Stimulated activated CD4-positive, alpha-beta T cell treated with anti-CD3 and anti-CD28 coated beads, Interleukin-1b, Interleukin-23, amount 100 ng/mL, for 1 hour (primary cell): ENCODE measurements around the gene RPL10.

Experiments used
- DNase-seq, 2 donors: peaks; one replicate each; pipeline ENCODE4 v3.0.0-alpha.2; 2020; ENCODE audit warnings: low read depth in 2 of 2

RPL10 gene

DNA sequence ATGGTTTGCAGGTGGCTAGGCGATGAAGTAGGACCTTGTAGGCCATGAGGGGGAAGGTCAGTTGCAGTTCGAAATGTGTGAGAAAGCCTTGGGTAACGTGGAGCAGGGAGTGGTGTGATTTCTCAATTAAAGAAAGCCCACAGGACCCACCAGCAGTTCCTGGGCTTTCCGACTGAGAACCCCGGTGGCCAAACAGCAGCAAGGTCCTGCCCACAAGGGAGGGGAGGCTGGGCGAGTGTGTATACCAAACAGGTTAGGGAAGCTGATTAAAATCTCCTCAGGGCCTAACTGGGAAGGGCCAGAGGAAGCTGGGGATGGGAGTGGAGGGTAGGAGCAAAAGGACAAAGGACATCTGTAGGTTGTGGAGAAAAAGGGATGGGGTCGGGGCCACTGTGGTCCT, 32.7 kb downstream of the RPL10 start:
- DNase-seq = no peak

DNA sequence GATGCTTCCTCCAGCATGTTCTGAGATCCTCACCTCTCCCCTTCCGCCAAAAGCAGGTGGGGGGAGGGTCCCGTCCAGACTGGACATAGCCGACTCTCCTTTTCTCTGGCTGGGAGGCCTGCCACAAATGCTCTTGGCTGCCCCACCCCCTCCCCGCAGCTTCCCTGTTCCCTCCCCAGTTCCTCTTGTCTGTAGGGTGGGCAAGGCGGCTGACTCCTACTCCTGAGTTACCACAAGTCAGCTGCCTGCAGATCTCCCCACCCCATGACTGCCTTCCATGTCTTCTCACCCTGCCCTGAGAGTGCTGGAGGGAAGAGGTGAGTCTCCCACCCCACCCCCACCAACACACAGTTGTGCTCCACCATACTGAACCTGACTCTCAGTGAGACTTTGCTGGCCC, 33.2 kb downstream of the RPL10 start:
- DNase-seq = no peak

DNA sequence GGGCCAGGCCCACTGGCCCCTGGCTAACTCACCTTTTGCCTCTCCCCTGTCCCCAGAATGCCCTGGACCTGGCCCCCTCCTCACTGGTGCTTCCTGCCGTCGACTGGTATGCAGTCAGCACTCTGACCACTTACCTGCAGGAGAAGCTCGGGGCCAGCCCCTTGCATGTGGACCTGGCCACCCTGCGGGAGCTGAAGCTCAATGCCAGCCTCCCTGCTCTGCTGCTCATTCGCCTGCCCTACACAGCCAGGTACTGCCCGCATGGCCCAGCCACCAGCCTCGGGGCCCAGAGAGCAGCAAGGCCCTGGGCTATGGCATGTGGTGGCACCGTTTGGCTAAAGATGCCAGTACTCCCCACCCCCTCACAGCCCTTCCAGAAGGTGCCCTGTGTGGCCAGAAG, 34.0 kb downstream of the RPL10 start:
- DNase-seq = no peak

DNA sequence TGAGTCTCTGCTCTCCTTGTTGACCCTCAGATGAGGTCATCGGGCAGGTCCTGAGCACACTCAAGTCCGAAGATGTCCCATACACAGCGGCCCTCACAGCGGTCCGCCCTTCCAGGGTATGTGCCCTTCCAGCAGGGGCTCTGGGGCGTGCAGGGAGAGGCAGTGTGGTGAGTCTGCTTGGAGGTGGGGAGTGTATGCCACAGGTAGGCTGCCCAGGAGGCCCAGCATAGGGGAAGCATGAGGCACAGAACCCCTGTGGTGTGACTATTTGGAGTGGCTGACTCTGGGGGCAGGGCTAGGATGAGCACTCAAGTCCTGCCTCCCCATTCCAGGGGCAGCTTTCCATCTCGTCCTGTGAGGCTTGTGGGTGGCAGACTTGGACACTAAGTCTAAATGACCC, 35.4 kb downstream of the RPL10 start:
- DNase-seq = no peak

DNA sequence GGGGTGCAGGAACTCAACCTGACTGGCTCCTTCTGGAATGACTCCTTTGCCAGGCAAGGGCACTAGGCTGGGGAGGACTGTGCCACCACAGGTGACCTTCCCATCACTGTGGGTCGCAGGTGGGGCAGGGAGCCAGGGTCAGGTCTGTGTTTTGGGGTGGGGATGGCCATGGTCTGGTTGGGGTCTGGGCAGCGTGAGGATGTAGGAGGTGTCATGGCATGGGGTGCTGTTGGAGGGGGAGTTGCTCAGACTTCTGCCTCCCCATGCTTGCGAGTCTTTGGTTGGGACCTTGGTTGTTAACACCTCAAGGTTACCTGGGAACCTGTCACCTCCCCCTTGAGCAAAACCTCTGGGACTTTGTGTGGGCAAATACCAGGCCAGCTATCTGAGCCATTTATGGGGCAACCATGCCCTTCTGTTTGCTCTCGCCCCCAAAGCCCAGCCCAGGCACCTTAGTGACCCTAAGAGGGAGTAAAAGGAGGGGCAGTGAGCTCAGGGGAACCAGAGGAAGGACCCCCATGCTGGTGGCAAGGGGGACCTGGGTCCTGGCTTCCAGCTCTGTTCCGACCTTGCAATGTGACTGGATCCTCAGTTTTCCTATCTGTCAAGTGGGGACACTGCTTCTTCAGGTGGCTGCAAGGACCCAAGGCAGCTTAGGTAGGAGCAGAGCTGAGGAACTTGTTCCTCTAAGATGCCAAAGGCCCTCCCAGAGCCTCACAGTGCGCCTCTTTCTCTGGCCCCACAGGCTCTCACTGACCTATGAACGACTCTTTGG, 36.4 kb downstream of the RPL10 start:
- DNase-seq = no peak

DNA sequence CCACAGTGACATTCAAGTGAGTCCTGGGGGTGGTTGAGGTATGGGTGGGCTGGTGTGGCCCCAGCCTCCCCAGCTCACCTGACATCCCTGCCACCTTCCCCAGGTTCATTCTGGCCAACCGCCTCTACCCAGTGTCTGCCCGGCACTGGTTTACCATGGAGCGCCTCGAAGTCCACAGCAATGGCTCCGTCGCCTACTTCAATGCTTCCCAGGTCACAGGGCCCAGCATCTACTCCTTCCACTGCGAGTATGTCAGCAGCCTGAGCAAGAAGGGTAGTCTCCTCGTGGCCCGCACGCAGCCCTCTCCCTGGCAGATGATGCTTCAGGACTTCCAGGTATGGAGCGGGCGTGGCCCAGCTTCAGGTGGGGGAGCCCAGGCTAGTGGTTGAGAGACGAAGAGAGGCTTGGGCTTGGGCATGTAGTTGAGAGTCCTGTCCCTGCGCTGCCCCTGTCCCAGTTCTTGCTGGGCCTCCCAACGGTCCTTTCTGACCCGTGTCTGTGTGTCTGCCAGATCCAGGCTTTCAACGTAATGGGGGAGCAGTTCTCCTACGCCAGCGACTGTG, 37.1 kb downstream of the RPL10 start:
- DNase-seq = no peak

DNA sequence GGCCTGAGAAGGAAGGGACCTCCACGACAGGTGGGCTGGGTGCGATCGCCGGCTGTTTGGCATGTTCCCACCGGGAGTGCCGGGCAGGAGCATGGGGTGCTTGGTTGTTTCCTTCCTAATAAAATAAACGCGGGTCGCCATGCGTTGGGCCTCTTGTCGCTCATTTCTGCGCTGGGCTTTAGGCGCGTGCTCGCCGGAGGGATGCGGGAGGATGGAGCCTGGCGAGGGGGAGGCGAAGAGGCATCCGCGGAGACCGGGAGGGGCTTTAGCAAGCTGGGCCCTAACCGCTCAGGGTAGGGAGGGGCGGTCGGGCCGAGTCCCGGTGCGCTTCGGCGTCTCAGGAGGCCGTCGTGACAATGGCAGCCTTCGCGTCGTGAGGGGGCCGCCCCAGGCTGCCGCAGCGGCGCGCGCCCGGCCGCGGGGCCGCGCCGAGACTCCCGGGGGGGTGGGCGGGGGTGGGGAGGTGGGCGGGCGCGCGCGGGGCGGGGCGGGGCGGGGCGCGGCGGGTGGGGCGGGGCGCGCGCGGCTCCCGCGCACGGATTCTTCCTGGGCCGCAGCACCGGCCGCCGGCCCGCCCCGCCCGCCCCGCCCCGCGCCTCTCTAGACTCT, 38.3 kb downstream of the RPL10 start:
- no peak for DNase-seq

DNA sequence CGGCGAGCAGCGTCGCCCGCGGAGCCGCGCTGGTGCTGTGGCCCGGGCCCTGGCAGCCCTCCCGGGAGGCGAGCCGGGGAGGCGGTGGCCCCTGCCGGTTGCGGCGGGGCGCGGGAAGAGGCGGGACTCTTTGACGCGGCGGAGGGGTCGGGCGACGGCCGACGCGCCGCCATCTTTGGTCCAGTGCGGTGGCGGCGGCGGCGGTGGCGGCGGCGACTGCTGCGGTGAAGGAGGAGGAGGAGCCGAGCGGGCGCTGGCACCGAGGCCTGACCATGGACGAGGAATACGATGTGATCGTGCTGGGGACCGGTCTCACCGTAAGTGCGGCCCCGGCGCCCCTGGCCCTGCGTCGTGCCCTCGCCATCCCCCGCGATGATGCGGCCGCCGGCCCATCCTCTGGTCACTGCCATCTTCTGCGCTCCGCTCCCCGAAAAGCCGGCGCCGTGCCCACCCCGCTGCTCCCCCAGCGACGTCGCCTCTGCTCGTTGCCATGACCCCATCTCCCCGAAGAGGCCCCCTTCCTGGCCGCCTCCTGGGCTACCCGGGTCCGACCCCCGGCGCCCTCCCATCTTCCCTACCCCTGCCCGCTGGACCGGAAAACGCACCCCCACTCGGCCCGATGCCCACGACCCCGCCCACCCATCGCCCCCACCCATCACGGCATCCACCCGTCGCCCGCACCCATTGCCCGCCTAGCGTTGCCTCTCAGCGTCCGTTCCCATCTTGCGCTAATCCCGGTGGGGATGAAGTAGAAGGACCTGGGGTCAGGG, 39.0 kb downstream of the RPL10 start, which contains the start of gene GDI1:
TSS of gene GDI1 (plus strand) at position 172 of the 770 bp plus-strand sequence. CDS start at position 273, 101 bp downstream.
- DNase-seq = no peak

DNA sequence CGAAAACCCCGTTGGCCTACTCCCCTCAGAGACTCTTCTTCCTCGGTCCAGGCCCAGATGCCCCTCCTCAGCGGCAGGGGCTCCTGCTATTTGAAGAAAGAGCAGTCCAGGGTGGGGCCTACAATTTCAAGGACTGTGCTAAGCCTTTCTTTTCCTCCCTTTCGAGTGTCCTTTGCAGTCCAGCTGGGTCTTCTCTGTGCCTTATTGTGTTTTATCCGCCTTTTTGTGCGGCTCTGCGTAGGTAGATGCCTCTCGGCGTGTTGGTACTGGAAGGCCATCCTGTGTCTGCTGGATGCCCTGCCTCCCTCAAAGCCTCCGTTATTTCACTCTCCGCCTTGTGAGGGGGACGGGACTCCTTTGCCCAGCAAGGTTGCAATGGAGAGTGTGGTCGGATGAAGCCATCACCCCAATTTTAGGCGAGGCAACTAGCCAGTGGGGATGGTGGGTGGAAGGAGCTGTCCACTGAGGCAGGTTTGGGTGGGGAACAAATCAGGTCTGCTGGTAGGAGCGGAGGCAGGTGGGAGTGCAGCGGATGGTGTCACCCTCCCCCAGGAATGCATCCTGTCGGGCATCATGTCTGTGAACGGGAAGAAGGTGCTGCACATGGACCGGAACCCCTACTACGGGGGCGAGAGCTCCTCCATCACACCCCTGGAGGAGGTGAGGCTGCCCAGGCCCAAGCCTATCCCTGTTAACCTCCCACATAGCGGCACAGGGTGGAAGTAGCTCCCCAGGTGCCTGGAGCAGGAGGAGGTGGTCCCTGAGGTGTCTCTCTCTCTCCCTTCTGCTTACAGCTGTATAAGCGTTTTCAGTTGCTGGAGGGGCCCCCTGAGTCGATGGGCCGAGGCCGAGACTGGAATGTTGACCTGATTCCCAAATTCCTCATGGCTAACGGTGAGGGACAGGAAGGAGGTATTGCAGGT, 40.1 kb downstream of the RPL10 start:
- no peak for DNase-seq

DNA sequence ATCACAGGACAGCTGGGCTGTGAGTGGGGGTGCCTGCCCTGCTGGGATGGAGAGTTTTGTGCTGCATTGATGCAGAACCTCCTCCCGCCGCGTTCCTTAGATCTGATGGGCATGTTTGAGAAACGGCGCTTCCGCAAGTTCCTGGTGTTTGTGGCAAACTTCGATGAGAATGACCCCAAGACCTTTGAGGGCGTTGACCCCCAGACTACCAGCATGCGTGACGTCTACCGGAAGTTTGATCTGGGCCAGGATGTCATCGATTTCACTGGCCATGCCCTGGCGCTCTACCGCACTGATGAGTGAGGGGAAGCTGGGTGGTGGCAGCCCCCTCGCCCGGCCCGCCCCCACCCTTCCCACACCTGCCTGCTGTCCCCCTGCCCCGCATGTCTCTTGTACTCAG, 41.7 kb downstream of the RPL10 start:
- no peak for DNase-seq

DNA sequence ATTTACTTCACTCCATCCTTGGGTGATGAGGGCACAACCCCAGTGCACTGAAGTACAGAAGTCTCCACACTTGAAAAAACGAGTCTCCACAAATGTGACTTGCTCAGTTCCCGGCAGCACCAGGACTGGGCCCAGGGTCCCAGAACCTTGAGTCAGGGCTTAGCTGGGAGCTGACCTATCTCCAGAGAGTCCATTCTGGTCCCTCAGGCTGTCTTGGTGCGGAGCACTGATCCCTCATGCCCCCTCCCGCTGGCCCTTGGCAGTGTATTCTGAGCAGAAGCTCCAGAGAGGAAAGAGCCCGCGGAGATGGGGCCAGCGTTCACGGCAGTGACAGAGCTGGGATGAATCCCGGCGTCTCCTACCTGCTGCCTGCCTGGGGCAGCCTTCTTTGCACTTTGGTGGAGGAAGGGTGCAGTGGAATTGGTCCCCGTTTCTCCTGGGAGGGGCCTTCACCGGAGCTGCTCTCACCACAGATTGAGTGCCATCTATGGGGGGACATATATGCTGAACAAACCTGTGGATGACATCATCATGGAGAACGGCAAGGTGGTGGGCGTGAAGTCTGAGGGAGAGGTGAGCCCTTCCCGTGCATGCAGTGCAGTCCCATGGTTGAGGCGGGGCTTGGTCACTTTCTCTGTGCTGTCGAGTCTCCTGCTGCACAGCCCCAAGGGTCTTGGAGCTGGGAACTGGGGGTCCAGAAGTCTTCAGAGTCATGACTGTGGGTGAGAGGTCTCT, 42.6 kb downstream of the RPL10 start:
- no peak for DNase-seq

DNA sequence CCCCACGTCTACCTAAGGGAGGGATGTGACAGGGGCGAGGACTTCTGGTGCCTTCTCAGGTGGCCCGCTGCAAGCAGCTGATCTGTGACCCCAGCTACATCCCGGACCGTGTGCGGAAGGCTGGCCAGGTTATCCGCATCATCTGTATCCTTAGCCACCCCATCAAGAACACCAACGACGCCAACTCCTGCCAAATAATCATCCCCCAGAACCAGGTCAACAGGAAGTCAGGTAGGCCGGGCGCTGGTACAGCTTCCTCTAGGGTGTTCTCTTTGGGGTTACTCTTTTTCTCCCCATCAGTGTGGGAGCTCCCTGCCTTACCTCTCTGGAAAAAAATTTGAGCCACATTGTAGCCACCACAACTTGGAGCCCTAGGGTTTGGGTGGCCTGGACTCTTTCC, 43.4 kb downstream of the RPL10 start:
- no peak for DNase-seq

DNA sequence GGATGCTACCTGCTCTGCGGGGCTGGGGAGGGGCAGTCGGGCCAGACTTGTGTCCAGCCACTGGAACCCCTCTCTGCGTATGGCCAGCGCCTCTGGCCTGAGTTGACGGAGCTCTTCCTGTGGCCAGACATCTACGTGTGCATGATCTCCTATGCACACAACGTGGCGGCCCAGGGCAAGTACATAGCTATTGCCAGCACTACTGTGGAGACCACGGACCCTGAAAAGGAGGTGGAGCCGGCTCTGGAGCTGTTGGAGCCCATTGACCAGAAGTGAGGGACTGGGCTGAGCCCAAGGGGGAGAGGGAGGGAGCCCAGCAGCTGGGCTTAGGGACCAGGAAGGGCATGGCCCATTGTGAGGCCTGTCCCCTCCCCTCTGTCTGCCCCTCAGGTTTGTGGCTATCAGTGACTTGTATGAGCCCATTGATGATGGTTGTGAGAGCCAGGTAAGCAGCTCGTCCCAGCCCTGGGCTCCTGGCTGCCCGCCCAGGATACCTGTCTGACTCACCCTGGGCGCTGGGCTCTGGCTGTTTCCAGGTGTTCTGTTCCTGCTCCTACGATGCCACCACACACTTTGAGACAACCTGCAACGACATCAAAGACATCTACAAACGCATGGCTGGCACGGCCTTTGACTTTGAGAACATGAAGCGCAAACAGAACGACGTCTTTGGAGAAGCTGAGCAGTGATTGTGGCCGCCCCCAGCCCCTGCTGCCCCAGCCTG, 44.0 kb downstream of the RPL10 start:
- DNase-seq = no peak

DNA sequence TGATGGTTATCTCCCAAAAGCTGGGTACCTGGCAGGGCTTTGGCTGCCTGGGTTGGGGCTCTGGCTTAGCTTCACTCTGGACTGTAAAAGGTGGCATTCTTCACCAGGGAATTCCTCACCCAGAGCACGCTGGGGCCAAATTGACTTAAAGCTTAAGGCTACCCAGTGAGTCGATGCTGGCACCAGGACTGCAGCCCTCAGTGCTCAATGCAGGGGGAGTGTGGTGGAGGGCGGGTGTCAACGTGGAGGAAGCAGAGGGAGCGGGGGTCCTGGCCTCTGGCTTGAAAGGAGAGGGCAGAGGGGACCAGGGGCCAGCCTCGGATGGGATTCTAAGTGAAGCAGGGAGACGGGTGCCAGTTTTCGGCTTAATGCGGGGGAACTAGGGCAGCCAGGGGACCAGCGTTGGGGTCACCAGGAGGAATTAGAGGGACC, 45.3 kb downstream of the RPL10 start:
- DNase-seq = no peak

DNA sequence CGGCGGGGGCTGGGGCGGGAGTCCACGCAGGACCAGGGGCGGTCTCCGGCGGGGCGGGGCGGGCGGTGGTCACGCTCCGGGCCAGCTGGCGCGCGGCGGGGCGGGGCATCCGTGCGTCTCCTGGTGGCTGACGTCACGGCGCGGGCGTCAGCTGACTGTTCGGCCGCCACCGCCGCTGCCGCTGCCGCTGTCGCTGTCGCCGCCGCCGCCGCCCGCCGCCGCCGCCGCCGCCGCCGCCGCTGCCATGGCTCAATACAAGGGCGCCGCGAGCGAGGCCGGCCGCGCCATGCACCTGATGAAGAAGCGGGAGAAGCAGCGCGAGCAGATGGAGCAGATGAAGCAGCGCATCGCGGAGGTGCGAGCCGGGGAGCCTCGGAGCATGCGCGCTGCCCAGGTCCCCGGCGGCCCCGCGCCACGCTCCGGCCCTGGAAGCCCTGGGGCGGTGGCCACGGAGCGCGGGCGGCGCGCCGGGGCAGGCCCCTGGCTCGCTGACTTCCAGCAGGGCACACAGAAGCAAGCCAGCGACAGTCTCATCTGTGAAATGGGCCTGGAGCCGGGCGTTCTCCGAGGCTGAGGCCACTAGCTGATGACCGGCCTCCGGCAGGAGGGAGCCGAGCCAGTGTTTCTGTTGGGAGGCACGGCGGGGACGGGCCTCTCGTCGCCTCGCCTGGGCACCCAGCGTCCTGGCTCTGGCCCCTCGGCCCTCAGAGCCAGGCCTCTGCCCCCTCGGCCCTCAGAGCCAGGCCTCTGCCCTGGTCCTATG, 46.0 kb downstream of the RPL10 start, which contains the start of gene FAM50A:
TSS of gene FAM50A (plus strand) at position 150 of the 763 bp plus-strand sequence. CDS start at position 245, 95 bp downstream.
- peak in 1 of 2 donors; percentile 35 for DNase-seq

DNA sequence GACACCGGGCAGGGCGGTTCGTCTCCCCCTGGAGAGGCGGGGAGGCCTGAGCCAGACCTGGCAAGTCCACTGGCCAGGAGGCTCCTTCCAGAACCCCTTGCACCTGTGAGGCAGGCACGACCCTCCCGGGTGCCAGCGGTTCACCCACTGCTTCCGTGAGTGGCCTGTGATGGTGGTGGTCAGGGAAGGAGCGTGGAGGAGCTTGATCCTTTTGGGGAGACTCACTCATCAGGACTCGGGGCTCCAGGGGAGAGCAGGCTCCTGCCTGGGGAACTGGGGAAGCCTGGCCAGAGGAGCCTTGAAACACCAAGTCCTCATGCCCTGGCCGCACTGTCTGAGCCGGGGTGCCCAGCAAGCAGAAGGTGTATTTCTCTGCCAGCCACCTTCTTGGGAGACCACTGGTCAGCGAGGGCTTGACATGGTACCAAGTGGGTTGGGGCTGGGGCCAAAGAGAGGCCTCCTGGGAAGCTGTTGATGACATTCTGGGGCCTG, 46.6 kb downstream of the RPL10 start:
- no peak for DNase-seq

DNA sequence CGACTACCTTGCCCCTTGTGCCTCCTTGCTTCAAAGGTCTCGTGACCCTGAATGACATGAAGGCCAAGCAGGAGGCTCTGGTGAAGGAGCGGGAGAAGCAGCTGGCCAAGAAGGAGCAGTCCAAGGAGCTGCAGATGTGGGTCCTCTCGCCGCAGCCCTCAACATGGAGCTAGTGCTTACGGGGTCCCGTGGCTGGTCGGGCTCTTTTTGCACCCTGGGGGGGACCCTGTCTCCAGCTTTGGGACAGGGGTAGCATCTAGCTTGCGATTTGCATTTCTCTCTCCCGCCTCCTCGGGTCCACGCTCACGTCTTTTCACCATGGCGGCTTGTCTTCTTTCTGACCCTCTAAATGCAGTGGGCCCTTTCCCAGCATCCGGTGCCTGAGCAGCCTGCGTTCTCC, 47.6 kb downstream of the RPL10 start:
- DNase-seq = no peak

DNA sequence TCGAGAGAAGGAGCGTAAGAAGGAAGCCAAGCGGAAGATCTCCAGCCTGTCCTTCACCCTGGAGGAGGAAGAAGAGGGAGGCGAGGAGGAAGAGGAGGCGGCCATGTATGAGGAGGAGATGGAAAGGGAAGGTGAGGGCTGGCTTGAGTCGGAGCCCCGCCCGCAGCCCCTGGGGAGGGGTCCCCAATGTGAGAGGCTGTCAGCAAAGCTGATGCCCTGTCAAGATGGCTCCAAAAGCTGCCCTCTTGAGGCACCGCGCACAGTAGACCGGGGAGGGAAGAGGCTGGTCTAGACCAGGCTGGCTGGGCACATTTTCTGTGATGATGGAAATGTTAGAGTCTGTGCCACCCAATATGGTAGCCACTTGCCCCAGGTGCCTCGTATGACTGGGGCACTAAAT, 48.3 kb downstream of the RPL10 start:
- DNase-seq = no peak

DNA sequence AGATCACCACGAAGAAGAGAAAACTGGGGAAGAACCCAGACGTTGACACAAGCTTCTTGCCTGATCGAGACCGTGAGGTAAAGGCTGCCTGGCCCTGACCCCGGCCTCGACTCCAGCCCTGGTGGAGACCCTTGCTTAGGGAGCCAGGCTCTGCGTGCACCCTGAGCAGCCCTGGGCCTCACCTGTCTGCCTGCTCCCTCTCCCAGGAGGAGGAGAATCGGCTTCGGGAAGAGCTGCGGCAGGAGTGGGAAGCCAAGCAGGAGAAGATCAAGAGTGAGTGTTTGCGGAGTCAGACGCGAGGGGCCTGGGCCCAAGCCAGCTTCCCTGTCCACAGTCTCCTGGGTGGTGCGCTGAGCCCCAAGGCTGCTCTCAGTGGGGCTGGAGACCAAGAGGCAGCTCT, 50.3 kb downstream of the RPL10 start:
- DNase-seq = no peak
